NCI-H187 treated with DMSO at 0.1 percent for 48 hours (cell line): ENCODE data around the gene PGS1.

Experiments
- DNase-seq: peaks from one replicate; lab custom pipeline; 2025; lab: John Stamatoyannopoulos, UW

The PGS1 gene

DNA sequence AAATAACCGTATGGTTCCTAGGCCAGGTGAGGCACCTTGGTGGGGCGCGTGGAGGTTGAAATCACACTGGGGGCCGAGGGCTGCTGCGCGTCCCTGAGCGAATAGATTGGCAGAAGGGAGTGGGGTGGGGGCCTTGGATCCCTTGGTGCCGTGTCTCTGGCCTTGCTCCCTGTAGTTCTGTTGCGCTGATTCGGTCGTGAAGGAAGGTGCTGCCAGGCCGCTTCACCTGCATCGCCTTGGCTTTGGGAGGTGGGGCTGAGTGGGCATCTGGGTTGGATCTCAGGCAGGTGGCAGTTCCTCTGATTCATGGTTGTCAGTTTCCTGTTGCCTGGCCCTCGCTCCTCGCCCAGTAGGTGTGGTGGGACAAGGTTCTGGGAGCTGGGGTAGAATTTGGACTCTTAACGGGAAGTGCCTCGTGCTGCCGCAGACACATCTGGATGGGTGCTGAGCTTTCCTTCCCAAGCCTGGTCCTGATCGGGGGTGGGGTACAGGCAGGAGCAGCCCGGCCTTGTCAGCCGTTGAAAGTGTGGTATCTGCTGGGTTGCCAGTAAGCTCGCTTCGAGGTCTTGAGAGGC lies 30.1 kb downstream of the PGS1 start:
- DNase-seq, result no peak

DNA sequence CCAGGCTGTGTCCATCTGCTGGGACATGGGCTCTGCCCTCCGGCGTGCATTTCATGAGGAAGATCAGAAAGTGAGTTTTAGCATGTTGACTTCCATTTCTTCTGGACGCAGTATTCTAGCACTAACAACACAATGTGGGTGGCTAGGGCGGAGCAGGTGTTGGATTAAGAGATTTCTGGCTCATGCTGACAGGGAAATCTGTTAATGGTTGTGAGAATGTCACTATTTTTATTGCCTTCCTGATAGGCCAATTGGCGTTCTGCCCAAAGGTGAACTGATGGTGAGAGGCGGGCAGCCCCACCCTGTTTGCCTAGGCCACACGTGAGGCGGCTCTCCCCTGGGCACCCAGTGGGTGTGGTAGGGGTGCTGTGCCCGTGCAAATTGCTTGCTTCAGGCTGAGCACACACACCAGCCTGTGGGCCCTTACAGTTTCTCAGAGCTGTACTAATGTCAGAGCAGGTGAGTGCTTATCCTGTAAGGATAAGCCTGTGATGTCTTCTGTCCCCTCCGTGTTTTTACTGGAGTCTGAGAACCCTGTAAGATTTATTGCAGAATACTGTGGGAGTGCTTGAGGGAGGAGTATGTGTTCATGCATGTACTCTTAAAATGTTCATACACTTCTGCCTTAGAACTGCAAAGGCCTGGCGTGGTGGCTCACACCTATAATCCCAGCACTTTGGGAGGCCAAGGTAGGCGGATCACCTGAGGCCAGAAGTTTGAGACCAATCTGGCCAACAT lies 30.9 kb downstream of the PGS1 start:
- peak; percentile 53 for DNase-seq

DNA sequence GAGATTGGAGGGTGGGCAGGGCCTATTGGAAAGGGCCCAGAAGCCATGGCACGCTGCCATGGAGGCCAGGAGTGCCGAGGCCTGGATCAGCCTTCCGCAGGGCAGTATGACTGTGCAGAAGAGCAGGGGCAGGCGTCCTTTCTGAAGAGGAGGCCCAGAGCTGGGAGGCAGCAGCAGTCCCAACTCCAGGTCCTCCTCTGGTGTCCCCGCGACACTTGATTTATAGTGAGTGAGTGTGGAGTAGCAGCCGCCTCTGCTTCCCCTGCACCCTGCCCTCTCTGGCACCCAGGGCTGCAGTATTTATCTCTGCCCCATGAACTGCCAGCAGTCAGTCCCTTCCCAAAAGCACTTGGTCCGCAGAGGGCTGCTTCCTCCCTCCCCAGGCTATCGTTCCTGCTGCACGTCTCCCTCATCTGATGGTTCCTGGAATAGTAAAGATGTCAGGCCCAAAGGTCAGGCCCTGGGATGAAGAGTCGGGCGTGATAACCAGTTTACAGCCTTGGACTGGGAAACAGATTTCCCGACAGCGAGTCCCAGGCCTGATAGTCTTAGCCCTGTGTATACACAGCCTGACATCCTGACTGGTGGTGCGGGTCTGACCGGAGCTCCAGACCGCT lies 32.9 kb downstream of the PGS1 start:
- DNase-seq, result no peak

DNA sequence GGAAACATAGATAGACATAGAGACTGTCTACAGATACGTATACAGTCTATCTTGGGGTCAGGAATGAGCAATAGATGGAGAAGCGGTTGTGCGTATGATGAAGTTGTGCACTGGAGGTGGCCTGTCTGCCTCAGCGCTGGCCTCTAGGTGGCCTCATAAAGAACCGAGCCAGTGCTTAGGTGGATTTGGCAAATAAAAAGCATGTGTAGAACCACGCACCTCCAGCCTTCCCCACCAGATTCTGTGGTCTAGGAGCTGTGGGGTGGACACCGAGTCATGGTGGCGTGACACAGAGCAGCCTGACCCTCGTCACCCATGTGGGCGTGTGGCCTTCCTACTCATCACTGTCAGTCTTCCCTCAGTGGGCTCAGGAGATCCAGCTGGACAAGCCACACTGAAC lies 34.0 kb downstream of the PGS1 start:
- DNase-seq, result no peak

DNA sequence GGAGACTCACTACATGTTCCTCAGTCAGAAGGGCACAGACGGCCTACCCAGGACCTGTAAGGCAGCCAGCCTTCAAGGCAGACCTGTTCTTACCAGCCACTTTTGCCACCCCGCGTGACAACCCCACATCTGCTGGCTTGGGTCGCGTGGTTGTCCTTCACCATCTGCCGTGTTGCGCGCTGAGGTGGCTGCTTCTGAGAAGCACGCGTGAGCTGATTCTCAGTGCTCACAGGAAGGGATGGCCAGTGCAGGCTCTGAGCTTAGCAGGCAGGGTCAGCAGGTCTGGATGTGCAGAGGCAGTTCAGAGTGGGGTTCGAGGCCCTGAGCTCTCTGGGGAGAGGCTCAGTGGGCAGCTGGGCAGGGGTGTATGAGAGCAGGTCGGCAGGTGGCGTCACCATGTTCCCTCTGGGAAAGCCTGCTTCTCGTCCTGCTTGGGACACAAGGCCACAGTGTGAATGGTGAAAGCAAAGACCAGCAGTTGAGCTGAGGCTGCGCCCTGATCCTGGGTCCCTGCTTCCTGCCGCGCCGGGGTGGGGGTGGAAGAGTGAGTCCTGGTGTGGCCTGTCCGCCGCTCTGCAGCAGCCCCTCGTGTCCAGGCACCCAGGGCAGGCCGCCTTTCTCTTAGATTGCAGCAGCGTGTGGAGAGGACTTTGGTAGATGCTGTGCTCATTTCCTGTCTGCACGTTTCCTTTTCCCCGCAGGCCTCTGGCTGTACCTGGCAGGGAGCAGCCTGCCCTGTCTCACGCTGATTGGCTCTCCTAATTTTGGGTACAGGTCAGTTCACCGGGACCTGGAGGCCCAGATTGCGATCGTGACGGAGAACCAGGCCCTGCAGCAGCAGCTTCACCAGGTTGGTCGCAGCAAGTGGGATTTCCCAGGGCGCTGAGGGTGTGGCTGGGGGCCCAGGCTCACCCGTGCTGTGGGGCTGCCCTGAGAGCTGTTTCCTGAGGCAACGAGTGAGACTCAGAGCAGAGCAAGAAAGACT lies 36.0 kb downstream of the PGS1 start:
- no peak for DNase-seq

DNA sequence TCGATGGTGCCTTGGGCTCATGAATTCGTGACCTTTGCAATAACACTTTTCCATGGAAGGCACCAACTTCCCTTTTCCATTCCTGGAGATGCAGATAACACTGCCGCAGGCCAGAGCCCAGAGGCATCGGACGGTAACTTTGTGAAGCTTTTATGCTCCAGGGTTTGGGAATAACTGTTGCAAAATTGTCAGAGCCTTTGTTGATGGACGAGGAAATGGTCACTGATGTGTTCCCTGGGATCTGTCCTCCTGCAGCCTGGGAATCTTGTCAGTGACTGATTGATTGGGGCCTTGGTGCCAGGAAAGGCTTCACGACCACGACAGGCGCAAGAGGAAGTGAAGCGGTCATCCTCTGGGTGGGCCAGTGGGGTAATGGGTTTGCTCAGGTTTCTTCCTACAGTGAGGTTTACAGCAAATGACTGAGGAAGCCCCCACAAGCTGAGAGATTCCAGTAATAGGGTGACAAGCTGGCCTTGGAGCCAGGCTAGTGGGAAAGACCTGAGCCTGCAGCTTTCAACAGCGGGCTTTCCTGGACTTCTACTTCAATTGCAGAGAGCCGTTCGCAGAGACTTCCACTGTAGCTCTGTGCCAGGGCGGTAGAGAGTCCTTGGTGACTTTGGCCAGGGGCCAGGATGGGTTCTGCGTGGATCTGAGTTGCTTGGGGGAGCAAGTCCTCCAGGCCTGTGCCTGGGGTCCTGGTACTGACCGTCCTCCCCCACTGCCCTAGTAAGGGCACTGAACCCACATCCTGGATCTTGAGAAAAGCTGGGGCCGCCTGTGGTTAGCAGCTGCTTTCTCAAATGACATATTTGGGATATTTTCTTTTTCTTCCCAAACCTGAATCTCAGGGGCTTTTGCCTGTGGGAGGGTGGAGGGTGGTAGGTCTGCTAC lies 37.6 kb downstream of the PGS1 start:
- DNase-seq, result no peak

DNA sequence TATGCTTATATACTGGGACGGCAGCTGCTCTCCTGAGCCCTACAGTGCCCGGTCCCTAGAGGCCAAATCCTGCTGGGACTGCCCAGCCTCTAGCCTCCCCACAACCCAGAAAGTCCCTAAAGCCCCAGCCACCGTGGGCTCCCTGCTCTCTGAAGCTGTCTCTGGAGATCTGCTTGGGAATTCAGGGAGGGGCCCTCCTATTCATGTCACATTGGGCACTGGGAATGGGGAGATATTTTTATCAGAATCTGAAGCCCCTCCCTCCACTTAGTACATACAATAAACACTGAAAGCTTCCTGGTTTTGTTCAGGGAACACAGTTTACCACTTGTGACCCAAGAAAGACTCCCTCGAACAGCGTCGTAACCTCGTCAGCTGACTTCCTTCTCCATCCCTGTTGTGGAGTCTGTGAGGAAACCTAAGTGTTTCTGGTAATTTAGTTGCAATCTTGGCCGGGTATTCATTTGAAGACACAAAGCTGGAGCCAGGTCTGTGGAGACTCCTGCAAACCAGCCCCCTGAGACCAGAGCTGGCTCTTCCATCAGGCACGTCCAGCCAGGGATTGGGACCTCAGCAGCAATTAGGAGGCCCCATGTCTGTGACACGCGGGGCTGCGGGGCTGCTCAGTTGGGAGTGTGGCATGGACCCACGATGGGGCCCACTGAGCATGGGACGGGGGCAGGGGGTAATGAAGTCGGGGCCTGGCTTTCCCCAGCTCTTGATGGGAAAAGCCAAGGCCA lies 38.5 kb downstream of the PGS1 start:
- peak; percentile 37 for DNase-seq

DNA sequence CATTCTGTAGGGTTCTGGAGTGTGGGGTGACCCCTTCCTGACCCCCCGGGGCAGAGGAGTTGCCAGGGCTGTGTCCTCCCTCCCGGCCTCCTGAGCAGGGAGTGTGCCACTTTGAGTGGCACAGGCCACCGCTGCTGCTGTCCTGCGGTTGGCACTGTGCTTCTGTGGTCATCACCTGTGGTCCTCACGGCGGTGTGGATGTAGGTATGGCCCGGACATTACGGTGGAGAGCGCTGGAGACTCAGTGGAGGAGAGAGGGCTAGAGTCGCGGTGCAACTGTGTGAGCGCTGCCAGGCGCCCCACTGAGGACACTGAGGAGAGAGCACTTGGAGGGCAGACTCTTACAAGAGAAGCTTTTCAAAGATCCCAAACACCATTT lies 39.1 kb downstream of the PGS1 start:
- no peak for DNase-seq

DNA sequence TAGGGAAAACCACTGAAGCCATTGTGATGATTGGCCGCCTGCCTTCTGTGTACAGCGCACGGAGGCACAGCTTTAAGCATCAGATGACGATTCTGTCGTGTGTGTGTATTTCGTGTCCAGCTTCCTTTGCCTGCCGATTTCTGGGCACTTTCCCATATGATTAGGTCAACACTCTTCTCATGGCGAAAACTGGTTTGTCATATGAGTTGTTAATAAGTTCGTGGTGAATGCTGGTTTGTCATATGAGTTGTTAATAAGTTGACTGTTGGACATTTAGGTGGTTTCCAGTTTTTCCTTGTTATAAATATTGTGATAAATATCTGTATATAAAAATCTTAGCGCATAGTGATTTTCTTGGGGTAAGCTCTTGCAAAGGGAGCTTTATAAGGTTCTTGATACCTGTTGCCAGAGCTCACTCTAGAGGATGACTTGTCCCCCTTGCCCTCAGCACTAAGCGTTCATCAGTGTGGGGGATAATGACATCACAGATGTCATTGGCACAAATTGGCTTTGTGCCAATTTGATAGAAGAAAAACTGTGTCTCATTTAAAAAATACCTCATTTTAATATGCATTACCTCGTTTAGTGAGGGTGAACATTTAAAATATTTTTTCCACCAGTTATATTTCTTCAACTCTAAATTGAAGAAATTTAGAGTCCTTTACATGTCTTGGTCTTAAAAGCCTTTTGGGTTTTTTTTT lies 40.0 kb downstream of the PGS1 start:
- DNase-seq, result no peak

DNA sequence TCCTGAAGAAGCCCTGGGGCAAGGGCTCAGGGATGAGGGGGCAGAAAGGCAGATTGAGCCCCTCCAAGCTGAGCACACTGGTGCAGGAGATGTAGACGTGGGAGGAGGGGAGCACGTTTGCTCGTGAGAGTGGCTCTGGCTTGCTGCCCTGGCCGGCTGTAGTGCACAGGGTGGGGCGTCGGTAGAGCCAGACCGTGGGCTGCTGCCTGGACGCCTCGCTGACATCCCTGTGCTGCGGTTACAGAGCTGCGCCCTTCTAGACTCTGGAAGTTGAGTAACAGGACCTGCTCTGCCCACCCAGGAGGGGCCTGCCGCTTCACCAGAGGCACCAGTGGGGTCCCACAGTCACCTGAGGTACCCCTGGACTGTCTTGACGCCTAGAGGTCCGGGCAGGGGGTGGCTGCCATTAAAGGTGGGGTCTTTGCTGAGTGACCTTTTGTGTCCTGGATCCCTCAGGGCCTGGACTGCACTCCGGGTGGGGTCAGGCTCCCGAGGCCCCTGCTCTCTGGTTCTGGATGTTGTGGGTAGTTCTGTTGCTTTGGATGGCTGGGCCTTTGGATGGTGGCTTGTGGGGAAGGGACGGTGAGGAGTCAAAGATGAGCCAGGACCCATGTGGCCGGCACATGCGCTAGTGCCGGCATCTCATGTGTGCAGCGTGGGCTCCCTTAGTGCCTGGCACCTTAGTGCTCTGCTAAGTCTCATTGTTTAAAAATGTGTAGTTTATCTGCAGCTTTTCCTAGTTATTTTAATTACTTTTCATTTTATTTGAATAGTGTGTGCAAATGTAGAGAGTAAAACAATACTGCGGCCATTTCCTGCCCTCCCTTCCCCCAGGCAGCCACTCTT lies 41.7 kb downstream of the PGS1 start:
- no peak for DNase-seq

DNA sequence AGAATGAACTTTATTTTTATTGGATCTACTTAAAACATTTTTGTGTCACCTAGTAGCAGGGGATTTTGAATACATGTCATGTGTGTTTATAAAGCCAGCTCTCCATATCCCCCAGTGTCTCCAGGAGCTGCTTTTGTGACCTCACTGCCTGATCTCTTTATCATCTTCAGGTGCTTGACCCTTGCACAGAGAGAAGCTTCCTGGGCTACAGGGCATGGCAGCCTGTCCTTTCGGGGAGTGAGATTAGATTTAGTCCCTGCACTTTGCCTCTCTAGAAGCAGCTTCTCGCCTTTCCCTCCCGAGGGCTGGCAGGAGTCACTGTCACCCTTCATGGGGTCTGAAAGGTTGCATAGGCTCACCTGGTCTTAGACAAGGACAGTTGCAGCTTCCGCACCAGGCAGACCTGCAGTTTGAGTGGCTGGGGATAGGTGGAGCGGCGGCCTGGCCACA lies 42.7 kb downstream of the PGS1 start:
- no peak for DNase-seq

DNA sequence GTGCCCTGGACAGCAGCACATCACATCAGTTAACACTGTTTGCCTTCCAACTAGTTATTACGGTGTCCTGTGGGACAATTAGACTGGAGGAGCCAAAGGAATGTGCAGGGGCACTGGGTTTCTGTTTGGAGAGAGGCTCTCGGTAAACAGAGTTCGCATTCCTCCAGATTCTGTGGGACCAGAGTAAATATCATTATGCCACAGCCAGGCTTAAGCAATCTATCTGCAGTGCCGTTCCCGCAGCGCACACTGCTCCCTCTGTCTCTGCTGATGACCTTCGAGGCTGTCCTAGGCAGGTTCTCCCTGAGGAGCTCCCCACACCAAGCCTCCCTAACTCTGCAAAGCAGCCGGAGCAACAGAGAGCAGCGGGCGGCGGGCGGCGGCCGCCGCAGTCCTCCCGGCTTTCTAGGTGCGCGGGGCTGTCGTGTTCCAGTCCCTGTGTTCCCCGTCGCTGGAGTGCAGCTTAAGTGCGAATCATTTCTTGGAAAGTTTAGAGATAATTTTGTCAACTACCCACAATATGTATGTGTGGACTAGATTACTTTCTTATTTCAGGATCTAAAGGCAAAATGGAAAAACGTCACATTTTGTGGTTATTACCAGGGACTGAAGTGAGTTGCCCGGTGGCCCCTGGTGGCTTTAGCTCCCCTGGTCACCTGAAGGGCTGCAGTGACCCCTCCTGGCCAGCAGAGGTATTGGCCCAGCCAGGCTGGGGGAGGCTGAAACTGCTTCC lies 43.3 kb downstream of the PGS1 start:
- no peak for DNase-seq

DNA sequence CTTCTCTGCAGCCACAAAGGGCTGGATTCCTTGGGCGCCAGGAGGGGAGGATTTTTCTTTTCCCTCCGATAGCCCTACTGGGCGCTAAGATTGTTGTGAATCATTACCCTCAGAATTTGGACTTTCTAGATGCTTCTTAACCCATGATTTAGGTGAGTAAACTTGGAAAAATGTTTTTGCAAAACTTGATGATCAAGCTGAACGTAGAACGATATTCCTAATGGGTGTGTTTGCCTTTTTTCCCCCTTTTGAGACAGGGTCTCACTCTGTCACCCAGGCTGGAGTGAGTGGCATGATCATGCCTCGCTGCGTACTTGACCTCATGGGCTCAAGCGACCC lies 43.8 kb downstream of the PGS1 start:
- no peak for DNase-seq

DNA sequence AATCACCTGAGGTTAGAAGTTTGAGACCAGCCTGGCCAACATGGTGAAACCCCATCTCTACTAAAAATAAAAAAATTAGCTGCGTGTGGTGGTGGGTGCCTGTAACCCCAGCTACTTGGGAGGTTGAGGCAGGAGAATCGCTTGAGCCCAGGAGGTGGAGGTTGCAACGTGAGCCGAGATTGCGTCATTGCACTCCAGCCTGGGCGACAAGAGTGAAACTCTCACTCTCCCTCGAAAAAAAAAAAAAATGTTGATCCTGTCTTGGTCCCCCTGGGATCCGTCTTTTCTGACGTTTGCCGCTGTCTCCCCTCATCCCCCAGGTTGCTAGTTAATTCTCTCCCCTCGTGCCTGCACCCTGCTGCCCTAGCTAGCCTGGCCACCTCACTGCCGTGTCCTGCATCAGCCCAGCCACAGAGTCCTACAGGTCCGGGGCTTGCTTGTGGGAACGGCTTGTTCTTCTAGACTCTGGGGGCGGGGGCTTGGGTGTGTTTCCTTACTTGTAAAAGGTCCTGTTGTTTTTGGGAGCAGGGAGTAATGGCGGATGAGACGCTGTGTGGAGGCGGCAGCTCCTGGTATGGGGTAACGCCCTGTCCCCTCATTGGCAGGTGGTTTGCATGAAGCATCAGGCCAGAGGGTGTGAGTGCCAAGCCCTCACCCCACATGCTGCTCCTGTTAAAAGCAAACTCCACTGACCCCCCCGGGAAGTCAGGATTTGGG lies 44.6 kb downstream of the PGS1 start:
- DNase-seq, result no peak

DNA sequence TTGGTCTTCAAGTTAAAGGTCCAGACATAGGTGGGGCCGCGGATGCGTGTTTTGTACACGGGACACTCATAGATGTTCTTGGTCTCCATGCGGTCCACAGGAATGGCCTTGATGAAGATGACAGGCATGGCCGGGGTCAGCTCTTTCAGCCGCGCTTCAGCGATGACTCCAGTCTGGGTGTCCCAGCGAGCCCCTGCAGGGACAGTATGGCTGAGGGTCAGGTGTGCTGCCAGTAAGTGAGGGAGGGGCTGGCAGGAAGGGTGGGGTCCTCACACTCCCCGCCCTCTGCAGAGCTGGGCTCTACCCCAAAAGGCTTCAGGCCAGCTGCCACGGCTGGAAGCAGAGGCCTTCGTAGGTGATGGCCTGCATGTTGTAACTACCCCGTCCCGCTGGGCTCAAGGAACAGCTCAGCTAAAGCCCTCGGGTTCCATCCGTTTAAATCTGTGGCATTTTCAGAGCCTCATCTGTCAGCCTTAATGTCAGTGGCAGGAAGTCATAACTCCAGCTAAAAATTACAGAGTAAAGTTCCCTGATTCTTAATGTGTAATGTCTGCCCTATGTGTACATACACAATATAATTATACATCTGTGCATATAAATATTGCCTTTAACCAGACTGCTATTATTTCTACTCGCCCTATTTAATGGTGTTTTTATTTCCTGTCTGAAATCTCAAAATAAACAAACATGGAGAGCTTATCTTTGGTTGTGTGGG lies 45.7 kb downstream of the PGS1 start:
- DNase-seq, result no peak

DNA sequence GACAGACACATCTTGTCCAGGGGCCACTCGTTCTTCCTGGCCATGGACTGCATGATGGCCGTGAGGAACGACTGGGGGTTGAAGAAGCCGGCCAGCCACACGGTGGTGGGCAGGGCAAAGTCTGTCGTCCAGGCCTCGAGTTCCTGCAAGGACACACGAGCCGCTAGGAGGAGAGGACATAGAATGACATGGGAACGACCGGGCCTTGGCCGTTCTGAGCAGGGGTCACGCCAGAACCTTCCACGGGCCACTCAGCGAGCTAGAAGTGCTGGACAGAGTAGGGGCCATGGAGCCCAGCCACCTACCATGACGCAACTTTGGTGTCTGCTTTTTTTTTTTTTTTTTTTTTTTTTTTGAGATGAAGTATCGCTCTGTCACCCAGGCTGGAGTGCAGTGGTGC lies 47.0 kb downstream of the PGS1 start:
- no peak for DNase-seq

DNA sequence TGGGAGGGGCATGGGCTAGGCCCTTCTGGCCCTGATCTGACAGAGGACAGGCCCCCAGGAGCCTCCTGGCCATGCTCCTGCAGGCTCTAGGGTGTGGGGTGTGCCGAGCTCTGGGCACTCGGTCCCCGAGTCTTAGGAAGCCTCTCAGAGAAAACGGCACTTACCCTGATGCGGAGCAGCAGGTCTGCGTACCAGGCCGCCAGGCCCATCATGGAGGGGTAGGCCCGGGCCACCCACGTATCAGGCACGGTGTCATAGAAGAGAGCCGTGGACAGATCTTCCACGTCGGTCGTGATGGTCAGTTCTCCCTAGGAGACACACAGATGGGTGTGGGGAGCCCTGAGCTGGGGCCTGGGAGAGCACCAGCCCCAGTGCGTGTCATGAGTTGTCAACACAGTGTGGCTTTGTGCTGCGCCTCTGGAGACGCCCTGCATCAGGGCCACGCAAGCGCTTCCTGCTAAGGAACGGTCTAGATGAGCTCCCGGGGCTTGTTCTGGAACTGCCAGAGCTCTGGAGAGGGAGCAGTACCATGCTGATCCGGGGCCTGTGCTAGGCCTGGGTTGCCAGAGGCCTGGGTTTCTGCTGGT lies 47.9 kb downstream of the PGS1 start:
- no peak for DNase-seq
